Adrenal gland (tissue), 5 donors: ENCODE data around the gene TGFA.

Experiments
- CTCF ChIP-seq, 6 experiments: fragments of 450-650 bp in 4 of 6; fragments of 200-600 bp in 2 of 6; sonication (generic) in 1 of 6; IDR thresholded peaks; 1 replicate in 5 of 6; 2 replicates in 1 of 6; pipeline versions ENCODE4 v1.5.1 to v1.8.0; 2016 to 2021; ENCODE audit warnings: antibody characterized with exemption in 6 of 6, mild to moderate bottlenecking in 2 of 6, moderate library complexity in 1 of 6
- POLR2A ChIP-seq, 2 donors: fragments of 450-650 bp; IDR thresholded peaks; one replicate each; pipeline ENCODE4 v1.6.1; 2017; ENCODE audit warnings: antibody characterized with exemption in 2 of 2, mild to moderate bottlenecking in 2 of 2, moderate library complexity in 1 of 2
- donor health status: DM: no; HTN: no; CAD: no.

- no peak for TF ChIP-seq CTCF (IDR thresholded peaks at IDR 0.05)
- TF ChIP-seq POLR2A (IDR thresholded peaks at IDR 0.05): no peak
Measured at GRCh38 chr2:70435138-70435537, 118.5 kb downstream of the TGFA start.
